H9 (cell line): ENCODE measurements around the gene CCDC12. TPM values are rescaled to one million over a fixed set of nuclear protein-coding genes. Genes with fewer than 3 reads are reported as not detected.

Experiments used
- DNase-seq: peaks from one replicate; pipeline ENCODE4 v3.0.0-alpha.2; 2017
- H2AFZ ChIP-seq: one replicate; pipeline ENCODE4 v1.6.1; 2013; ENCODE audit warnings: mild to moderate bottlenecking, low read length, control low read depth, moderate library complexity
- H2AK5ac ChIP-seq: 2 replicates; pipeline ENCODE4 v1.6.1; 2013; ENCODE audit warnings: low read length, control low read depth, mixed read lengths; ENCODE audit not compliant: insufficient read length
- H2BK120ac ChIP-seq: one replicate; pipeline ENCODE4 v1.6.1; 2013; ENCODE audit warnings: low read depth, mild to moderate bottlenecking, low read length, control low read depth, inconsistent platforms; ENCODE audit not compliant: poor library complexity, severe bottlenecking
- H2BK12ac ChIP-seq: 2 replicates; pipeline ENCODE4 v1.6.1; 2013; ENCODE audit warnings: low read length, control low read depth, mixed read lengths, low read depth; ENCODE audit not compliant: insufficient read length
- H2BK15ac ChIP-seq: 2 replicates; pipeline ENCODE4 v1.6.1; 2013; ENCODE audit warnings: low read depth, low read length, control low read depth
- H2BK20ac ChIP-seq: one replicate; pipeline ENCODE4 v1.6.1; 2013; ENCODE audit warnings: low read depth, mild to moderate bottlenecking, low read length, control low read depth, inconsistent platforms; ENCODE audit not compliant: poor library complexity, severe bottlenecking
- H2BK5ac ChIP-seq: 2 replicates; pipeline ENCODE4 v1.6.1; 2013; ENCODE audit warnings: low read length, control low read depth, mixed read lengths; ENCODE audit not compliant: insufficient read length
- H3K14ac ChIP-seq: 2 replicates; pipeline ENCODE4 v1.6.1; 2013; ENCODE audit warnings: low read length, control low read depth; ENCODE audit not compliant: insufficient read depth
- H3K18ac ChIP-seq: 2 replicates; pipeline ENCODE4 v1.6.1; 2013; ENCODE audit warnings: low read depth, mild to moderate bottlenecking, mixed read lengths, low read length, control low read depth; ENCODE audit not compliant: insufficient read length
- H3K23ac ChIP-seq: 2 replicates; pipeline ENCODE4 v1.6.1; 2013; ENCODE audit warnings: low read length, control low read depth, mixed read lengths, low read depth; ENCODE audit not compliant: insufficient read length
- H3K23me2 ChIP-seq: 2 replicates; pipeline ENCODE4 v1.6.1; 2013; ENCODE audit warnings: low read depth, mild to moderate bottlenecking, mixed read lengths, low read length, control low read depth; ENCODE audit not compliant: insufficient read length, poor library complexity, severe bottlenecking
- H3K27ac ChIP-seq: 2 replicates; pipeline ENCODE4 v1.5.1; 2013; ENCODE audit warnings: low read length, control low read depth, mixed read lengths, low read depth; ENCODE audit not compliant: insufficient read length
- H3K27me3 ChIP-seq: 2 replicates; pipeline ENCODE4 v1.6.1; 2013; ENCODE audit warnings: low read length, control low read depth, inconsistent platforms; ENCODE audit not compliant: insufficient read depth
- H3K4ac ChIP-seq: 2 replicates; pipeline ENCODE4 v1.6.1; 2013; ENCODE audit warnings: low read depth, mild to moderate bottlenecking, control low read depth, inconsistent platforms, low read length, moderate library complexity
- H3K4me1 ChIP-seq: 2 replicates; pipeline ENCODE4 v1.6.1; 2013; ENCODE audit warnings: low read length, control low read depth, inconsistent platforms; ENCODE audit not compliant: insufficient read depth
- H3K4me2 ChIP-seq: 2 replicates; pipeline ENCODE4 v1.6.1; 2013; ENCODE audit warnings: low read length, control low read depth, mixed read lengths; ENCODE audit not compliant: insufficient read length, insufficient read depth
- H3K56ac ChIP-seq: 2 replicates; pipeline ENCODE4 v1.6.1; 2013; ENCODE audit warnings: low read depth, mild to moderate bottlenecking, mixed read lengths, low read length, control low read depth; ENCODE audit not compliant: insufficient read length
- H3K79me1 ChIP-seq: 2 replicates; pipeline ENCODE4 v1.6.1; 2013; ENCODE audit warnings: low read depth, mild to moderate bottlenecking, moderate library complexity, low read length, control low read depth, inconsistent platforms; ENCODE audit not compliant: insufficient read depth, poor library complexity, severe bottlenecking
- H3K79me2 ChIP-seq: 2 replicates; pipeline ENCODE4 v1.6.1; 2013; ENCODE audit warnings: low read length, control low read depth, inconsistent platforms; ENCODE audit not compliant: insufficient read depth
- H3K9ac ChIP-seq: 2 replicates; pipeline ENCODE4 v1.6.1; 2013; ENCODE audit warnings: low read length, control low read depth, mixed read lengths; ENCODE audit not compliant: insufficient read length; ENCODE audit errors: extremely low read depth
- H3K9me3 ChIP-seq: one replicate; pipeline ENCODE4 v1.6.1; 2013; ENCODE audit warnings: low read depth, low read length, inconsistent platforms; ENCODE audit not compliant: control insufficient read depth
- H3T11ph ChIP-seq: one replicate; pipeline ENCODE4 v1.6.1; 2013; ENCODE audit warnings: mild to moderate bottlenecking, low read length, control low read depth, inconsistent platforms
- H4K20me1 ChIP-seq: one replicate; pipeline ENCODE4 v1.6.1; 2013; ENCODE audit not compliant: control insufficient read depth, insufficient read length, insufficient read depth
- H4K5ac ChIP-seq: 2 replicates; pipeline ENCODE4 v1.6.1; 2013; ENCODE audit warnings: low read depth, mild to moderate bottlenecking, mixed read lengths, low read length, control low read depth; ENCODE audit not compliant: insufficient read length
- H4K8ac ChIP-seq: replicated peaks from 2 replicates; pipeline ENCODE4 v1.6.1; 2013; ENCODE audit warnings: low read length, control low read depth, mixed read lengths, low read depth; ENCODE audit not compliant: insufficient read length
- H4K91ac ChIP-seq: 2 replicates; pipeline ENCODE4 v1.6.1; 2013; ENCODE audit warnings: low read depth, mild to moderate bottlenecking, moderate library complexity, mixed read lengths, low read length, control low read depth; ENCODE audit not compliant: insufficient read length
- H3K27ac Mint-ChIP-seq, 3 experiments: 2 replicates in 2 of 3; 3 replicates in 1 of 3; pipeline ENCODE4 v1.8.0; 2020 to 2021; ENCODE audit warnings: mixed read lengths in 3 of 3, mild to moderate bottlenecking in 1 of 3, moderate library complexity in 1 of 3
- H3K27me3 Mint-ChIP-seq: 2 replicates; pipeline ENCODE4 v1.8.0; 2021; ENCODE audit warnings: low read depth, mild to moderate bottlenecking, moderate library complexity, mixed read lengths
- H3K36me3 Mint-ChIP-seq, 3 experiments: 2 replicates in 2 of 3; 3 replicates in 1 of 3; pipeline ENCODE4 v1.8.0; 2020 to 2021; ENCODE audit warnings: low read depth in 3 of 3, mixed read lengths in 3 of 3; ENCODE audit not compliant: insufficient read depth in 1 of 3
- H3K4me1 Mint-ChIP-seq, 2 experiments: 2 replicates each; pipeline ENCODE4 v1.8.0; 2020; ENCODE audit warnings: mixed read lengths in 2 of 2
- H3K4me3 Mint-ChIP-seq, 2 experiments: 2 replicates in 1 of 2; 3 replicates in 1 of 2; pipeline ENCODE4 v1.8.0; 2020 to 2021; ENCODE audit warnings: mild to moderate bottlenecking in 2 of 2, mixed read lengths in 2 of 2, moderate library complexity in 1 of 2
- H3K9me3 Mint-ChIP-seq, 2 experiments: 2 replicates in 1 of 2; 3 replicates in 1 of 2; pipeline ENCODE4 v1.8.0; 2020; ENCODE audit warnings: mild to moderate bottlenecking in 2 of 2, mixed read lengths in 2 of 2, moderate library complexity in 1 of 2
- WGBS: extraction: QIAGEN DNeasy Blood & Tissue Kit; methylation state at CpG from one replicate; pipeline ENCODE4 v1.1.7; 2013; ENCODE audit warnings: missing lambda C conversion rate, low lambda C conversion rate, mixed read lengths; ENCODE audit not compliant: insufficient read length; ENCODE audit errors: extremely low coverage; 5-methylcytosine and 5-hydroxymethylcytosine counted together
- total RNA-seq: library from RNA; stranded (reverse); gene quantifications from 2 replicates; pipeline ENCODE4 v1.2.1, GENCODE V29; 2021
- TF ChIP-seq, protein P1 (sequence below): fragments of 200-600 bp; sonication (generic); conservative IDR thresholded peaks from 3 replicates; pipeline ENCODE4 v1.8.0; 2021; ENCODE audit warnings: antibody characterized with exemption, mild to moderate bottlenecking

Gene CCDC12
- total RNA-seq, 1 experiment from 2014 or later = 54.0 TPM

DNA sequence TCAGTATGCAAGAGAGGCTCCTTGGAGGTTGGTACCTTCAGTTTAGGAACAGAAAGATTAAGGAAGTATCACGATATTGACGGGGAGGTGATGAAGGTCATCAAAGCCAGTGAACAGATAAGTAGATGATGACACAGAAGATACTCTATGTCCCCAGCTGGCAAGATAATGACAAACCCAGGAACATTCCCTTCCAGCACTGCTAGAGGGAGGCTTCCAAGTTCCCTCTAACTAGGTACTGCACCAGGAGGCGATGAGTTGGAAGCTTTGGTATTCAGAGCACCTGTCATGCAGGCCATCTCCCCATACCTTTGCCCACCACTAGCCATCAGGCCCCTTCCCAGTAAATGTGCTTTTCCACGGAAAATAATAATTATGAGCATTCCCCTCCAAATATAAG, 43.8 kb upstream of the CCDC12 start:
- Histone ChIP-seq H3K79me1 (no peaks in the 10 kb centered on the region), H3K27me3 (no peaks in the 10 kb centered on the region), H3K4ac (no peak overlapping the region), H3K27ac (no peak overlapping the region), H2BK12ac (no peak overlapping the region), H4K91ac (no peak overlapping the region), H2AK5ac (no peak overlapping the region), H3K14ac (no peak overlapping the region), H2BK120ac (no peak overlapping the region), H3K9ac (no peak overlapping the region), H3K79me2 (no peaks in the 10 kb centered on the region), H2BK15ac (no peak overlapping the region), H2AFZ (no peak overlapping the region), H3K23me2 (no peaks in the 10 kb centered on the region), H4K20me1 (peaks cover 2% of the 10 kb centered on the region), H3K23ac (no peak overlapping the region), H3K4me1 (no peaks in the 10 kb centered on the region), H4K5ac (no peak overlapping the region), H3K4me2 (no peak overlapping the region), H3K18ac (no peak overlapping the region), H3T11ph (no peak overlapping the region), H3K56ac (no peak overlapping the region), H3K9me3 (no peaks in the 10 kb centered on the region), H2BK20ac (no peak overlapping the region), H4K8ac (no peak overlapping the region), H2BK5ac (no peak overlapping the region)
- no peaks in the 10 kb centered on the region for H3K9me3 Mint-ChIP-seq
- peaks cover 5 to 34% (median 34%) of the 10 kb centered on the region in 3 experiments; a peak in 6 of 7 replicates for H3K36me3 Mint-ChIP-seq
- no peak for DNase-seq
- WGBS = no CpG with 5 or more reads among the region's 4 CpGs
- H3K27me3 Mint-ChIP-seq = no peaks in the 10 kb centered on the region
- H3K4me1 Mint-ChIP-seq = peaks cover 20 to 21% of the 10 kb centered on the region in 2 experiments
- peak overlapping the region; percentile 0 to 69 (median 11); a peak in 3 of 7 replicates for H3K27ac Mint-ChIP-seq
- TF ChIP-seq, protein P1, sequence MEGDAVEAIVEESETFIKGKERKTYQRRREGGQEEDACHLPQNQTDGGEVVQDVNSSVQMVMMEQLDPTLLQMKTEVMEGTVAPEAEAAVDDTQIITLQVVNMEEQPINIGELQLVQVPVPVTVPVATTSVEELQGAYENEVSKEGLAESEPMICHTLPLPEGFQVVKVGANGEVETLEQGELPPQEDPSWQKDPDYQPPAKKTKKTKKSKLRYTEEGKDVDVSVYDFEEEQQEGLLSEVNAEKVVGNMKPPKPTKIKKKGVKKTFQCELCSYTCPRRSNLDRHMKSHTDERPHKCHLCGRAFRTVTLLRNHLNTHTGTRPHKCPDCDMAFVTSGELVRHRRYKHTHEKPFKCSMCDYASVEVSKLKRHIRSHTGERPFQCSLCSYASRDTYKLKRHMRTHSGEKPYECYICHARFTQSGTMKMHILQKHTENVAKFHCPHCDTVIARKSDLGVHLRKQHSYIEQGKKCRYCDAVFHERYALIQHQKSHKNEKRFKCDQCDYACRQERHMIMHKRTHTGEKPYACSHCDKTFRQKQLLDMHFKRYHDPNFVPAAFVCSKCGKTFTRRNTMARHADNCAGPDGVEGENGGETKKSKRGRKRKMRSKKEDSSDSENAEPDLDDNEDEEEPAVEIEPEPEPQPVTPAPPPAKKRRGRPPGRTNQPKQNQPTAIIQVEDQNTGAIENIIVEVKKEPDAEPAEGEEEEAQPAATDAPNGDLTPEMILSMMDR = no peak
- no peak overlapping the region for H3K4me3 Mint-ChIP-seq
